GM12801 (cell line): Measurements from ENCODE around the gene ZXDC.

Source experiments
- TF ChIP-seq, protein P1 (sequence below): IDR thresholded peaks from one replicate; pipeline ENCODE4 v1.5.1; 2011; ENCODE audit warnings: control low read depth; ENCODE audit not compliant: insufficient read length; ENCODE audit errors: extremely low read depth

ZXDC gene

GRCh38 chr3:126466886-126467610 is 8.6 kb downstream of the ZXDC start:
- TF ChIP-seq, protein P1, sequence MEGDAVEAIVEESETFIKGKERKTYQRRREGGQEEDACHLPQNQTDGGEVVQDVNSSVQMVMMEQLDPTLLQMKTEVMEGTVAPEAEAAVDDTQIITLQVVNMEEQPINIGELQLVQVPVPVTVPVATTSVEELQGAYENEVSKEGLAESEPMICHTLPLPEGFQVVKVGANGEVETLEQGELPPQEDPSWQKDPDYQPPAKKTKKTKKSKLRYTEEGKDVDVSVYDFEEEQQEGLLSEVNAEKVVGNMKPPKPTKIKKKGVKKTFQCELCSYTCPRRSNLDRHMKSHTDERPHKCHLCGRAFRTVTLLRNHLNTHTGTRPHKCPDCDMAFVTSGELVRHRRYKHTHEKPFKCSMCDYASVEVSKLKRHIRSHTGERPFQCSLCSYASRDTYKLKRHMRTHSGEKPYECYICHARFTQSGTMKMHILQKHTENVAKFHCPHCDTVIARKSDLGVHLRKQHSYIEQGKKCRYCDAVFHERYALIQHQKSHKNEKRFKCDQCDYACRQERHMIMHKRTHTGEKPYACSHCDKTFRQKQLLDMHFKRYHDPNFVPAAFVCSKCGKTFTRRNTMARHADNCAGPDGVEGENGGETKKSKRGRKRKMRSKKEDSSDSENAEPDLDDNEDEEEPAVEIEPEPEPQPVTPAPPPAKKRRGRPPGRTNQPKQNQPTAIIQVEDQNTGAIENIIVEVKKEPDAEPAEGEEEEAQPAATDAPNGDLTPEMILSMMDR, result no peak

GRCh38 chr3:126465928-126466544 is 9.7 kb downstream of the ZXDC start:
- TF ChIP-seq, protein P1, result no peak

GRCh38 chr3:126464997-126465396 is 10.7 kb downstream of the ZXDC start:
- TF ChIP-seq, protein P1, result no peak

- TF ChIP-seq, protein P1, result no peak
Observed at GRCh38 chr3:126464494-126464893, 11.2 kb downstream of the ZXDC start.

DNA sequence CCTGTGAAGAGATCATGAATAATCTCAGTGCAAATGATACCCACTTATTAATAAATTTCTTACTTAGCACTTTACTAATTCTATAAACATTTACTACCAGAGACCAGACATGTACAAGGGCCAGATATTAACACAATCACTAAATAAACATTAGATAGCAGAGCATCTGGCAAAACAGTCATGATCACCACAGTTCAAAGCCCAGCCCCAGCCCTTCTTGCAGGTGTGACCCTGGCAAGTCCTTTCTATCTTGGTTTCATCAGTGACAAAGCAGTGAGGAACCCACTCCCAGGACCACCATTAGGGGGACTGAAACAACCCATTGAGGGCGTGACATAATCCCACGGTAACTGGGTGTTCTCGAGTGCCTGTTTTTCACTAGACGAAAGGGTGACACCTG is 11.6 kb downstream of the ZXDC start:
- TF ChIP-seq, protein P1, result no peak

DNA sequence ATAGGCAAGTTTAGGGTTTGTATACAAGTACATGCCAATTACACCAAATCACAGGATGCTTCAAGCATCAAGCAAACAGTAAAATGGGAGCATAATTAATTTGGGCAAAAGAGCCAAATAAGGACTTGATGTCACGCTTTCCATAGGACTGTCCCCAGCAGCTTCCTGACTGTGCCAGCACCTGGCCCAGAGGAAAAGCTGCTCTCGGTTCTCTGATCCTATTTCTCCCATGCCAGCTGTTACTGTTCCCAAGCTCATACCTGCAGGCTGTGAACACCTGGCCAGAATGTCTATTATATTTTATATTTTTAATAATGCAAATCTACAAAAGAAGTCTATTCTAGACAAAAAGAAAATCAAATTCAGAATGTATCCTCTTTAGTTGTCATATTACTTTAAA is 12.2 kb downstream of the ZXDC start:
- TF ChIP-seq, protein P1, result no peak

DNA sequence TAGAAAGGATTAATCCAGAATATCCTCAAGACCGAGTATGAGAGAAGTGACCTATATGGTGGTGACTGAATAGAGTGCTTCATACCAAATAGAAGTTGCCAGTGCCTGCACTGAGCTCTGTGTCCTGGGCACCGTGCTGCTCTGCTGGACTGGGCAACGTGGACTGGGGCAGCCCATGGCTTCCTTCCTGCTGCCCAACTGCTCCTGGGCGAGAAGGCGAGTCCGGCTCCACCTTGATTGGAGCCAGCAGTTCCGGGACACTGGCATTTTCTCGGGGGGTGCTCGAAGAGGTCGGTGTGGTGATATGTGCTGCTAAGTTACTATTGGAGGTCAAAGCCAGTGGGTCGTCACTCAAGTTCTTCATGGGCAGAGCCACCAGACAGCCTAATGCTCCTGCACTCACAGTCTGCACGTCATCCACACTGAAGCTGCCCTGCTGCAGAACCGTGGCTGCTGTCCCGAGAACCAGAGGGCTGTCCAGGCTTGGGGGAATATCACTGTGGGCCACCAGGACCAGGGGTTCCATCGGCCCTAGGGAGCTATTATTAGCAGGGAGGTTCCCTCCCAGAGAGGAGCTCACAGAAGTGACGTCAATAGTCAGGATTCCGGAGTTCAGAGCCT is 14.1 kb downstream of the ZXDC start:
- TF ChIP-seq, protein P1, result no peak
